ENCODE results near the gene XPA. TPM values are rescaled to one million over a fixed set of nuclear protein-coding genes. Genes with fewer than 3 reads are reported as not detected.

The XPA gene
- total RNA-seq, 1 donor: 8.7 TPM

GRCh38 chr9:97695995-97696802 lies 941 bp downstream of the XPA start:
- TF ChIP-seq CTCF (IDR thresholded peaks at IDR 0.05; ENCODE audit: extremely low read depth, low read depth, low read length): no peak
- no peaks in the 10 kb centered on the region for H3K9me3 ChIP-seq (ENCODE audit: low read depth, low read length)
- DNase-seq (ENCODE audit: insufficient read length, low spot score, missing footprints): no peak
- peaks cover 12% of the 10 kb centered on the region for H4K20me1 ChIP-seq (ENCODE audit: insufficient read depth, low read length)
- peak overlapping the region; percentile 78 for H3K4me2 ChIP-seq (ENCODE audit: insufficient read depth, low read length)
- H3K79me2 ChIP-seq (ENCODE audit: insufficient read depth, low read length): peaks cover 39% of the 10 kb centered on the region
- H3K4me3 ChIP-seq (ENCODE audit: insufficient read depth, low read length): peak overlapping the region; percentile 88
- H3K27me3 ChIP-seq (ENCODE audit: insufficient read depth, low read length): no peaks in the 10 kb centered on the region
- peak overlapping the region; percentile 89 for H2AFZ ChIP-seq (ENCODE audit: low read length)
- H3K27ac ChIP-seq (ENCODE audit: low read depth, low read length): peak overlapping the region; percentile 76
- peaks cover 16% of the 10 kb centered on the region for H3K4me1 ChIP-seq (ENCODE audit: insufficient read depth, low read length)
- peaks cover 1% of the 10 kb centered on the region for H3K36me3 ChIP-seq (ENCODE audit: insufficient read depth, low read length)

GRCh38 chr9:97695390-97695789 lies 1.8 kb downstream of the XPA start:
- Histone ChIP-seq H3K4me2 (ENCODE audit: insufficient read depth, low read length) (peak overlapping the region; percentile 78), H3K79me2 (ENCODE audit: insufficient read depth, low read length) (peaks cover 39% of the 10 kb centered on the region), H4K20me1 (ENCODE audit: insufficient read depth, low read length) (peaks cover 12% of the 10 kb centered on the region), H3K4me3 (ENCODE audit: insufficient read depth, low read length) (peak overlapping the region; percentile 88), H3K36me3 (ENCODE audit: insufficient read depth, low read length) (peaks cover 7% of the 10 kb centered on the region), H3K27ac (ENCODE audit: low read depth, low read length) (no peak overlapping the region), H2AFZ (ENCODE audit: low read length) (no peak overlapping the region), H3K27me3 (ENCODE audit: insufficient read depth, low read length) (no peaks in the 10 kb centered on the region), H3K4me1 (ENCODE audit: insufficient read depth, low read length) (peaks cover 16% of the 10 kb centered on the region), H3K9me3 (ENCODE audit: low read depth, low read length) (no peaks in the 10 kb centered on the region)
- DNase-seq (ENCODE audit: insufficient read length, low spot score, missing footprints): no peak
- no peak for TF ChIP-seq CTCF (IDR thresholded peaks at IDR 0.05; ENCODE audit: extremely low read depth, low read depth, low read length)

- Histone ChIP-seq H3K4me2 (ENCODE audit: insufficient read depth, low read length) (no peak overlapping the region), H3K36me3 (ENCODE audit: insufficient read depth, low read length) (peaks cover 7% of the 10 kb centered on the region), H3K4me1 (ENCODE audit: insufficient read depth, low read length) (peaks cover 20% of the 10 kb centered on the region), H3K79me2 (ENCODE audit: insufficient read depth, low read length) (peaks cover 39% of the 10 kb centered on the region), H3K9me3 (ENCODE audit: low read depth, low read length) (no peaks in the 10 kb centered on the region), H2AFZ (ENCODE audit: low read length) (no peak overlapping the region), H4K20me1 (ENCODE audit: insufficient read depth, low read length) (peaks cover 12% of the 10 kb centered on the region), H3K4me3 (ENCODE audit: insufficient read depth, low read length) (no peak overlapping the region), H3K27me3 (ENCODE audit: insufficient read depth, low read length) (no peaks in the 10 kb centered on the region), H3K27ac (ENCODE audit: low read depth, low read length) (no peak overlapping the region)
- TF ChIP-seq CTCF (IDR thresholded peaks at IDR 0.05; ENCODE audit: extremely low read depth, low read depth, low read length): no peak
- no peak for DNase-seq (ENCODE audit: insufficient read length, low spot score, missing footprints)
Measured at GRCh38 chr9:97694769-97695168, 2.4 kb downstream of the XPA start.

GRCh38 chr9:97689401-97690180 lies 7.5 kb downstream of the XPA start:
- H3K4me3 ChIP-seq (ENCODE audit: insufficient read depth, low read length): no peak overlapping the region
- no peaks in the 10 kb centered on the region for H3K27me3 ChIP-seq (ENCODE audit: insufficient read depth, low read length)
- H2AFZ ChIP-seq (ENCODE audit: low read length): no peak overlapping the region
- peaks cover 15% of the 10 kb centered on the region for H3K79me2 ChIP-seq (ENCODE audit: insufficient read depth, low read length)
- no peak for TF ChIP-seq CTCF (IDR thresholded peaks at IDR 0.05; ENCODE audit: extremely low read depth, low read depth, low read length)
- no peaks in the 10 kb centered on the region for H3K9me3 ChIP-seq (ENCODE audit: low read depth, low read length)
- no peak overlapping the region for H3K4me2 ChIP-seq (ENCODE audit: insufficient read depth, low read length)
- no peak for DNase-seq (ENCODE audit: insufficient read length, low spot score, missing footprints)
- peaks cover 7% of the 10 kb centered on the region for H3K4me1 ChIP-seq (ENCODE audit: insufficient read depth, low read length)
- H4K20me1 ChIP-seq (ENCODE audit: insufficient read depth, low read length): no peaks in the 10 kb centered on the region
- H3K36me3 ChIP-seq (ENCODE audit: insufficient read depth, low read length): peaks cover 26% of the 10 kb centered on the region
- H3K27ac ChIP-seq (ENCODE audit: low read depth, low read length): no peak overlapping the region

Data from osteoblast (primary cell).